SU-DHL-6 (cell line): ENCODE data around the gene OSBPL2.

Experiments
- CTCF ChIP-seq: fragments of 200-600 bp; sonication (generic); IDR thresholded peaks from one replicate; pipeline ENCODE4 v1.5.1; 2017; ENCODE audit warnings: antibody characterized with exemption, mild to moderate bottlenecking, low read length, moderate library complexity; ENCODE audit not compliant: insufficient read depth, poor library complexity, severe bottlenecking
- EZH2phosphoT487 ChIP-seq: fragments of 200-600 bp; sonication (generic), shearing (Covaris generic); conservative IDR thresholded peaks from 2 replicates; pipeline ENCODE4 v1.6.1; 2018; ENCODE audit warnings: mild to moderate bottlenecking, antibody characterized with exemption, low read length, moderate library complexity, mixed read lengths

GRCh38 chr20:62238569-62239277 is 402 bp downstream of the OSBPL2 start:
- no peak for TF ChIP-seq EZH2phosphoT487
- no peak for TF ChIP-seq CTCF
